ENCODE measurements around the gene PLSCR3. TPM values are rescaled to one million over a fixed set of nuclear protein-coding genes. Genes with fewer than 3 reads are reported as not detected.

Gene PLSCR3
- total RNA-seq, 1 experiment from 2014 or later = 21.9 TPM

- peaks cover 8% of the 10 kb centered on the region for H3K4me1 Mint-ChIP-seq (ENCODE audit: low read depth, unreplicated experiment)
- H3K27ac Mint-ChIP-seq (ENCODE audit: unreplicated experiment) = no peak overlapping the region
- BruUV-seq (replicated peaks) = no TSS peak
- DNase-seq = no peak
- intact Hi-C loops (cut with micrococcal nuclease; ENCODE audit: unreplicated experiment) = no loop called here
- peaks cover 49% of the 10 kb centered on the region for H3K36me3 Mint-ChIP-seq (ENCODE audit: insufficient read depth, unreplicated experiment)
- H3K9me3 Mint-ChIP-seq (ENCODE audit: low read depth, unreplicated experiment) = no peaks in the 10 kb centered on the region
- no peaks in the 10 kb centered on the region for H3K27me3 Mint-ChIP-seq (ENCODE audit: unreplicated experiment)
- no peak overlapping the region for H3K4me3 Mint-ChIP-seq (ENCODE audit: low read depth, unreplicated experiment)
- CTCF ChIA-PET = no interaction called here
- TF ChIP-seq CTCF (IDR thresholded peaks at IDR 0.05; ENCODE audit: unreplicated experiment) = no peak
These were observed 10.4 kb downstream of the PLSCR3 start for GRCh38 chr17:7383742-7384488.

GRCh38 chr17:7383371-7383741, 11.0 kb downstream of the PLSCR3 start:
- CTCF ChIA-PET = no interaction called here
- Mint-ChIP-seq H3K4me1 (ENCODE audit: low read depth, unreplicated experiment) (peaks cover 8% of the 10 kb centered on the region), H3K4me3 (ENCODE audit: low read depth, unreplicated experiment) (no peak overlapping the region), H3K9me3 (ENCODE audit: low read depth, unreplicated experiment) (no peaks in the 10 kb centered on the region), H3K27ac (ENCODE audit: unreplicated experiment) (no peak overlapping the region), H3K36me3 (ENCODE audit: insufficient read depth, unreplicated experiment) (peaks cover 45% of the 10 kb centered on the region), H3K27me3 (ENCODE audit: unreplicated experiment) (no peaks in the 10 kb centered on the region)
- DNase-seq = no peak
- BruUV-seq (replicated peaks) = no TSS peak
- intact Hi-C loops (cut with micrococcal nuclease; ENCODE audit: unreplicated experiment) = no loop called here
- TF ChIP-seq CTCF (IDR thresholded peaks at IDR 0.05; ENCODE audit: unreplicated experiment) = no peak

GRCh38 chr17:7382901-7383300, 11.4 kb downstream of the PLSCR3 start:
- H3K36me3 Mint-ChIP-seq (ENCODE audit: insufficient read depth, unreplicated experiment) = peaks cover 45% of the 10 kb centered on the region
- H3K27me3 Mint-ChIP-seq (ENCODE audit: unreplicated experiment) = no peaks in the 10 kb centered on the region
- H3K4me3 Mint-ChIP-seq (ENCODE audit: low read depth, unreplicated experiment) = no peak overlapping the region
- no peaks in the 10 kb centered on the region for H3K9me3 Mint-ChIP-seq (ENCODE audit: low read depth, unreplicated experiment)
- H3K4me1 Mint-ChIP-seq (ENCODE audit: low read depth, unreplicated experiment) = peaks cover 8% of the 10 kb centered on the region
- no peak for DNase-seq
- TF ChIP-seq CTCF (IDR thresholded peaks at IDR 0.05; ENCODE audit: unreplicated experiment) = no peak
- intact Hi-C loops (cut with micrococcal nuclease; ENCODE audit: unreplicated experiment) = no loop called here
- no TSS peak for BruUV-seq (replicated peaks)
- no peak overlapping the region for H3K27ac Mint-ChIP-seq (ENCODE audit: unreplicated experiment)
- CTCF ChIA-PET = no interaction called here

GRCh38 chr17:7380855-7381683, 13.3 kb downstream of the PLSCR3 start, which contains the start of gene TNK1:
Gene TNK1 (plus strand): TSS chr17:7381089. CDS start chr17:7382927, 1,838 bp downstream.
- Mint-ChIP-seq H3K27ac (ENCODE audit: unreplicated experiment) (peak within 1 kb of the TSS; percentile 64), H3K4me1 (ENCODE audit: low read depth, unreplicated experiment) (peaks cover 8% of the 10 kb centered on the region), H3K9me3 (ENCODE audit: low read depth, unreplicated experiment) (no peaks in the 10 kb centered on the region), H3K36me3 (ENCODE audit: insufficient read depth, unreplicated experiment) (peaks cover 37% of the 10 kb centered on the region), H3K4me3 (ENCODE audit: low read depth, unreplicated experiment) (peak within 1 kb of the TSS; percentile 87), H3K27me3 (ENCODE audit: unreplicated experiment) (no peaks in the 10 kb centered on the region)
- intact Hi-C loops (cut with micrococcal nuclease; ENCODE audit: unreplicated experiment) = no loop called here
- peak; percentile 52 for DNase-seq
- CTCF ChIA-PET = interaction anchor here (0.8 kb wide), 1 partner anchor 25 kb away, joined by 4 read pairs; no protein-coding TSS in a partner anchor
- TF ChIP-seq CTCF (IDR thresholded peaks at IDR 0.05; ENCODE audit: unreplicated experiment) = no peak
- no TSS peak for BruUV-seq (replicated peaks)

Data from Calu3 (cell line).